Astrocyte (in vitro differentiated cells and primary cell): ENCODE results near the gene DCHS1. TPM values are rescaled to one million over a fixed set of nuclear protein-coding genes. Genes with fewer than 3 reads are reported as not detected.

ENCODE experiments used
- DNase-seq: peaks from one replicate; pipeline ENCODE4 v3.0.0-alpha.2; 2010; ENCODE audit warnings: low read depth
- FAIRE-seq: peaks from 2 replicates; lab custom pipeline; 2011; peaks lifted over from hg19 to GRCh38; lab: Jason Lieb, UNC
- H2AFZ ChIP-seq: 2 replicates; pipeline ENCODE4 v1.6.0; 2012; ENCODE audit warnings: low read depth, low read length, inconsistent platforms
- H3K27ac ChIP-seq: 2 replicates; pipeline ENCODE4 v1.5.1; 2011; ENCODE audit warnings: low read depth, low read length, inconsistent platforms
- H3K27me3 ChIP-seq: 2 replicates; pipeline ENCODE4 v1.6.0; 2011; ENCODE audit warnings: low read length, inconsistent platforms; ENCODE audit not compliant: insufficient read depth
- H3K36me3 ChIP-seq: 2 replicates; pipeline ENCODE4 v1.5.1; 2011; ENCODE audit warnings: low read length, inconsistent platforms; ENCODE audit not compliant: insufficient read depth
- H3K4me1 ChIP-seq: 2 replicates; pipeline ENCODE4 v1.5.1; 2011; ENCODE audit warnings: low read length, inconsistent platforms; ENCODE audit not compliant: insufficient read depth
- H3K4me2 ChIP-seq: 2 replicates; pipeline ENCODE4 v1.6.0; 2012; ENCODE audit warnings: low read length, inconsistent platforms
- H3K4me3 ChIP-seq: 2 replicates; pipeline ENCODE4 v1.5.1; 2011; ENCODE audit warnings: low read depth, mild to moderate bottlenecking, low read length, inconsistent platforms; ENCODE audit not compliant: insufficient read depth
- H3K79me2 ChIP-seq: 2 replicates; pipeline ENCODE4 v1.6.0; 2012; ENCODE audit warnings: mild to moderate bottlenecking, low read length, inconsistent platforms; ENCODE audit not compliant: insufficient read depth
- H3K9ac ChIP-seq: 2 replicates; pipeline ENCODE4 v1.6.0; 2012; ENCODE audit warnings: mild to moderate bottlenecking, low read length, inconsistent platforms
- H3K9me3 ChIP-seq: 2 replicates; pipeline ENCODE4 v1.5.1; 2012; ENCODE audit warnings: low read depth, mild to moderate bottlenecking, low read length, inconsistent platforms; ENCODE audit not compliant: insufficient read depth
- H4K20me1 ChIP-seq: 2 replicates; pipeline ENCODE4 v1.6.0; 2012; ENCODE audit warnings: low read length, inconsistent platforms; ENCODE audit not compliant: insufficient read depth
- H3K27ac Mint-ChIP-seq: one replicate; pipeline ENCODE4 v1.8.0; 2021; ENCODE audit warnings: mild to moderate bottlenecking, mixed read lengths; ENCODE audit not compliant: unreplicated experiment
- H3K27me3 Mint-ChIP-seq: one replicate; pipeline ENCODE4 v1.8.0; 2021; ENCODE audit warnings: low read depth, mixed read lengths; ENCODE audit not compliant: unreplicated experiment
- H3K36me3 Mint-ChIP-seq: one replicate; pipeline ENCODE4 v1.8.0; 2021; ENCODE audit warnings: low read depth, mixed read lengths; ENCODE audit not compliant: unreplicated experiment
- H3K4me1 Mint-ChIP-seq: one replicate; pipeline ENCODE4 v1.8.0; 2021; ENCODE audit warnings: low read depth, mixed read lengths; ENCODE audit not compliant: unreplicated experiment
- H3K4me3 Mint-ChIP-seq: one replicate; pipeline ENCODE4 v1.8.0; 2021; ENCODE audit warnings: mild to moderate bottlenecking, moderate library complexity, mixed read lengths; ENCODE audit not compliant: unreplicated experiment
- H3K9me3 Mint-ChIP-seq: one replicate; pipeline ENCODE4 v1.8.0; 2021; ENCODE audit warnings: mild to moderate bottlenecking, mixed read lengths; ENCODE audit not compliant: unreplicated experiment
- EZH2 ChIP-seq: IDR thresholded peaks from 2 replicates; pipeline ENCODE4 v1.6.1; 2012; ENCODE audit warnings: mild to moderate bottlenecking, low read length, inconsistent platforms; ENCODE audit not compliant: insufficient read depth
- total RNA-seq: library from RNA; stranded (reverse); gene quantifications from 2 replicates; pipeline ENCODE4 v1.2.1, GENCODE V29; 2021
- TF ChIP-seq, protein P1 (sequence below): IDR thresholded peaks from 2 replicates; pipeline ENCODE4 v1.5.1; 2011; ENCODE audit warnings: low read depth, mild to moderate bottlenecking, inconsistent platforms, low read length, moderate library complexity; ENCODE audit not compliant: insufficient read depth

DCHS1 gene
- total RNA-seq, 1 donor from 2014 or later = 8.4 TPM

- H3K4me1 Mint-ChIP-seq = no peaks in the 10 kb centered on the region
- H3K36me3 ChIP-seq = no peaks in the 10 kb centered on the region
- H3K9ac ChIP-seq = no peak overlapping the region
- no peak overlapping the region for H2AFZ ChIP-seq
- no peak overlapping the region for H3K4me2 ChIP-seq
- no peaks in the 10 kb centered on the region for H3K36me3 Mint-ChIP-seq
- H3K27ac Mint-ChIP-seq = no peak overlapping the region
- H3K4me3 Mint-ChIP-seq = no peak overlapping the region
- no peak overlapping the region for H3K4me3 ChIP-seq
- H3K9me3 Mint-ChIP-seq = peaks cover 2% of the 10 kb centered on the region
- peaks cover 4% of the 10 kb centered on the region for H4K20me1 ChIP-seq
- FAIRE-seq (no peak), DNase-seq (no peak)
- peaks cover 10% of the 10 kb centered on the region for H3K27me3 Mint-ChIP-seq
- H3K4me1 ChIP-seq = peaks cover 6% of the 10 kb centered on the region
- peaks cover 10% of the 10 kb centered on the region for H3K27me3 ChIP-seq
- H3K27ac ChIP-seq = no peak overlapping the region
- TF ChIP-seq EZH2 = no peak
- TF ChIP-seq, protein P1, sequence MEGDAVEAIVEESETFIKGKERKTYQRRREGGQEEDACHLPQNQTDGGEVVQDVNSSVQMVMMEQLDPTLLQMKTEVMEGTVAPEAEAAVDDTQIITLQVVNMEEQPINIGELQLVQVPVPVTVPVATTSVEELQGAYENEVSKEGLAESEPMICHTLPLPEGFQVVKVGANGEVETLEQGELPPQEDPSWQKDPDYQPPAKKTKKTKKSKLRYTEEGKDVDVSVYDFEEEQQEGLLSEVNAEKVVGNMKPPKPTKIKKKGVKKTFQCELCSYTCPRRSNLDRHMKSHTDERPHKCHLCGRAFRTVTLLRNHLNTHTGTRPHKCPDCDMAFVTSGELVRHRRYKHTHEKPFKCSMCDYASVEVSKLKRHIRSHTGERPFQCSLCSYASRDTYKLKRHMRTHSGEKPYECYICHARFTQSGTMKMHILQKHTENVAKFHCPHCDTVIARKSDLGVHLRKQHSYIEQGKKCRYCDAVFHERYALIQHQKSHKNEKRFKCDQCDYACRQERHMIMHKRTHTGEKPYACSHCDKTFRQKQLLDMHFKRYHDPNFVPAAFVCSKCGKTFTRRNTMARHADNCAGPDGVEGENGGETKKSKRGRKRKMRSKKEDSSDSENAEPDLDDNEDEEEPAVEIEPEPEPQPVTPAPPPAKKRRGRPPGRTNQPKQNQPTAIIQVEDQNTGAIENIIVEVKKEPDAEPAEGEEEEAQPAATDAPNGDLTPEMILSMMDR = no peak
- H3K9me3 ChIP-seq = no peaks in the 10 kb centered on the region
- no peaks in the 10 kb centered on the region for H3K79me2 ChIP-seq
Measured at GRCh38 chr11:6640036-6640984, 15.3 kb downstream of the DCHS1 start.

GRCh38 chr11:6638429-6638828 is 17.2 kb downstream of the DCHS1 start:
- Mint-ChIP-seq H3K36me3 (peaks cover under 1% of the 10 kb centered on the region), H3K27ac (no peak overlapping the region), H3K9me3 (no peaks in the 10 kb centered on the region), H3K4me3 (no peak overlapping the region), H3K4me1 (no peaks in the 10 kb centered on the region), H3K27me3 (peaks cover 5% of the 10 kb centered on the region)
- Histone ChIP-seq H3K9ac (no peak overlapping the region), H3K4me1 (peaks cover 8% of the 10 kb centered on the region), H3K27me3 (no peaks in the 10 kb centered on the region), H3K9me3 (no peaks in the 10 kb centered on the region), H2AFZ (no peak overlapping the region), H3K4me2 (no peak overlapping the region), H3K4me3 (no peak overlapping the region), H3K79me2 (no peaks in the 10 kb centered on the region), H3K36me3 (no peaks in the 10 kb centered on the region), H3K27ac (no peak overlapping the region), H4K20me1 (peaks cover 4% of the 10 kb centered on the region)
- TF ChIP-seq, protein P1 = no peak
- TF ChIP-seq EZH2 = no peak
- FAIRE-seq (no peak), DNase-seq (no peak)

DNA sequence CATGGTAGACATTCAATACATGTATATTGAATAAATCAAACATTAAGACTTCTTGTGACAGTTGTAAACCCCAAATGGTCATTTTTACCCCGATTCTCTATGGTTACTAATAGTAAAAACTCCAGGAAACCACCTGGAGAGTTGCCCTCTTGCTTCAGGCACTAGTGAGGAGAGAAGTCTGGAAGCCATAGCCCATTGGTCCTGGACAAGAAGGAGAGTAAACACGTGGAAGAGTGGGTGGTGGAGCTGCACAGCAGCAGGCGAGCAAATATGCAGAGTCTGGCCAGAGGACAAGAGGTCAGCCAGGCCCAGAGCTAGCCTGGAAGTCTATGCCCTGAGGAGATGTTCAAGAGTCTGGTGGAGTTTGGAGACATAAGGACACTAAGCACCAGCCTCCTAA is 17.7 kb downstream of the DCHS1 start:
- Mint-ChIP-seq H3K4me3 (no peak overlapping the region), H3K9me3 (no peaks in the 10 kb centered on the region), H3K4me1 (no peaks in the 10 kb centered on the region), H3K27ac (no peak overlapping the region), H3K27me3 (peaks cover 5% of the 10 kb centered on the region), H3K36me3 (peaks cover 1% of the 10 kb centered on the region)
- no peak overlapping the region for H3K9ac ChIP-seq
- H3K79me2 ChIP-seq = no peaks in the 10 kb centered on the region
- H3K4me3 ChIP-seq = no peak overlapping the region
- FAIRE-seq = no peak
- peak; percentile 75 for DNase-seq
- no peaks in the 10 kb centered on the region for H3K27me3 ChIP-seq
- peaks cover 8% of the 10 kb centered on the region for H3K4me1 ChIP-seq
- H4K20me1 ChIP-seq = peaks cover 4% of the 10 kb centered on the region
- no peak overlapping the region for H2AFZ ChIP-seq
- no peaks in the 10 kb centered on the region for H3K9me3 ChIP-seq
- no peak overlapping the region for H3K4me2 ChIP-seq
- H3K36me3 ChIP-seq = no peaks in the 10 kb centered on the region
- TF ChIP-seq EZH2 = no peak
- TF ChIP-seq, protein P1 = no peak
- H3K27ac ChIP-seq = no peak overlapping the region
